Adrenal gland (tissue), 5 donors: ENCODE results near the gene PAOX.

Experiments
- CTCF ChIP-seq, 6 experiments: fragments of 450-650 bp in 4 of 6; fragments of 200-600 bp in 2 of 6; sonication (generic) in 1 of 6; IDR thresholded peaks; 1 replicate in 5 of 6; 2 replicates in 1 of 6; pipeline versions ENCODE4 v1.5.1 to v1.8.0; 2016 to 2021; ENCODE audit warnings: antibody characterized with exemption in 6 of 6, mild to moderate bottlenecking in 2 of 6, moderate library complexity in 1 of 6
- POLR2A ChIP-seq, 2 donors: fragments of 450-650 bp; IDR thresholded peaks; one replicate each; pipeline ENCODE4 v1.6.1; 2017; ENCODE audit warnings: antibody characterized with exemption in 2 of 2, mild to moderate bottlenecking in 2 of 2, moderate library complexity in 1 of 2
- donor health status: DM: no; HTN: no; CAD: no.

GRCh38 chr10:133350283-133350949 is 28.6 kb upstream of the PAOX start:
- TF ChIP-seq CTCF (IDR thresholded peaks at IDR 0.05) (no peak), POLR2A (IDR thresholded peaks at IDR 0.05) (no peak)
